Measurements from ENCODE around the gene FYTTD1. TPM values are rescaled to one million over a fixed set of nuclear protein-coding genes. Genes with fewer than 3 reads are reported as not detected.

FYTTD1 gene
- total and polyA plus RNA-seq, 10 donors, result 10.9 to 52.6 (median 30.1) TPM

DNA sequence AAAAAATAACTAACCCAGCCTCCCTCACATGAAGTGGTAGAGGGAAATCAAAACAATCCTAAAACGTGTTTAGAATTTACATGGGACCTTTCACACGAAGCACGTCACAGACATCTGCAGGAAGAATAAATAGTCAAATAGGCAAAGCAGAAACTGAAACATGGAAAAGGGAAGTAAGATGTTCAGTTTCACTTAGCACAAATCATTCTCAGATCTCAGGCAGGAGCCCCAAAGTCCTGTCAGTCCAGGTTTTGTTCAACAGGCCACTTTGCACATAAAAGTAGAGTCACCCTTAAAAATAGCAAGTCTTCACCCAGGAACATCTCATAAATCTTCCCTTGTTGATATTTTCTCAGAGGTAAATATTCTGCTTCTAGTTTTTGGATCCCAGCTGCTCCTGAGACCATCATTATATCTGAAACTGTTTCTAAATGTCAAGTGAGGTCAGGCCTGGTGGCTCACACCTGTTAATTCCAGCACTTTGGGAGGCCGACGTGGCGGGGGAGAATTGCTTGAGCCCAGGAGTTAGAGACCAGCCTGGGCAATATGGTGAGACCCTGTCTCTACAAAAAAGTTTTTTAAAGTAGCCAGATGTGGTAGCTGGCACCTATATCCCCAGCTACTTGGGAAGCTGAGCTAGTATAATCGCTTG is 14.9 kb upstream of the FYTTD1 start:
- Histone ChIP-seq H3K36me3 (peaks cover 0 to 6% (median 0%) of the 10 kb centered on the region in 6 donors), H3K4me3 (peak overlapping the region in 5 of 8 donors; percentile 3 to 97 (median 89)), H3K4me1 (peaks cover 17 to 71% (median 55%) of the 10 kb centered on the region in 6 donors), H3K9me3 (no peaks in the 10 kb centered on the region), H3K27me3 (replicated peaks in 1 of 7) (no peaks in the 10 kb centered on the region), H3K27ac (peak overlapping the region in 7 of 8 donors; percentile 88 to 96 (median 94))
- peak in 1 of 3 donors; percentile 19 for TF ChIP-seq POLR2A (IDR thresholded peaks at IDR 0.05)
- no peak for TF ChIP-seq CTCF (IDR thresholded peaks at IDR 0.05 in 8 of 11, conservative IDR thresholded peaks at IDR 0.05 in 3 of 11)
- TF ChIP-seq POLR2AphosphoS5 (IDR thresholded peaks at IDR 0.05), result peak in 1 of 3 donors; percentile 58
- DNase-seq, result no peak
- 52 to 55% (median 54%) methylated on average over 7 of the region's 7 CpGs for WGBS, 5 donors
- intact Hi-C loops (cut with DNase I; ENCODE audit: low total_unique reads), result no loop called here

DNA sequence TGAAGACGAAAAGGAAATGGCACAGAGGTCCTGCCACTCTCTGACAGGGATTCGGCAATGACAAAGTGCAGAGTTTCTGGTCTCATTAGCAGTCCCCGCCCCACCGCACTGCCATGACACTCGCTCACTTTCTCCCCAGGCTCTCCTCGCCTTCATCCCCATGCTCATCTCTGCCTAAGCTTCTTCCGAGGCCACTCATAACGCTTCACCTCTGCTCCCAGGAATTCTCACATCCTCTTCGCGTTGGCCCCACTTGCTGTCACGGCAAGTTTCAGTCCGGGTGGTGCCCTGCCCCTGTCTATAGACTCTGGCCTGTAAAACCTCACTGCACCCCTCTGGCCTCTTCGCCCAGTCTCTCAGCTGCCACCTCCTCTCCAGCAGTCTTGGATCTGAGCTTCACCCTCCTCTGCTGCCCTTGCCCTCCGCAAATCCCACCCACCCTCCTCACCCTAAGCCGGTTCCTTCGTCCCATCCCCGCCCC is 13.6 kb upstream of the FYTTD1 start:
- intact Hi-C loops (cut with DNase I; ENCODE audit: low total_unique reads), result no loop called here
- peak; percentile 84 for DNase-seq
- TF ChIP-seq CTCF (IDR thresholded peaks at IDR 0.05 in 8 of 11, conservative IDR thresholded peaks at IDR 0.05 in 3 of 11) (no peak), POLR2AphosphoS5 (IDR thresholded peaks at IDR 0.05) (no peak), POLR2A (IDR thresholded peaks at IDR 0.05) (no peak)
- Histone ChIP-seq H3K27me3 (replicated peaks in 1 of 7) (no peaks in the 10 kb centered on the region), H3K4me3 (peak overlapping the region; percentile 88 to 97 (median 91)), H3K4me1 (peaks cover 17 to 65% (median 50%) of the 10 kb centered on the region in 6 donors), H3K27ac (peak overlapping the region; percentile 83 to 96 (median 93)), H3K36me3 (peaks cover 0 to 6% (median 0%) of the 10 kb centered on the region in 6 donors), H3K9me3 (no peaks in the 10 kb centered on the region)
- WGBS, 5 donors, result 0 to 2% (median 1%) methylated on average over 17 of the region's 17 CpGs

DNA sequence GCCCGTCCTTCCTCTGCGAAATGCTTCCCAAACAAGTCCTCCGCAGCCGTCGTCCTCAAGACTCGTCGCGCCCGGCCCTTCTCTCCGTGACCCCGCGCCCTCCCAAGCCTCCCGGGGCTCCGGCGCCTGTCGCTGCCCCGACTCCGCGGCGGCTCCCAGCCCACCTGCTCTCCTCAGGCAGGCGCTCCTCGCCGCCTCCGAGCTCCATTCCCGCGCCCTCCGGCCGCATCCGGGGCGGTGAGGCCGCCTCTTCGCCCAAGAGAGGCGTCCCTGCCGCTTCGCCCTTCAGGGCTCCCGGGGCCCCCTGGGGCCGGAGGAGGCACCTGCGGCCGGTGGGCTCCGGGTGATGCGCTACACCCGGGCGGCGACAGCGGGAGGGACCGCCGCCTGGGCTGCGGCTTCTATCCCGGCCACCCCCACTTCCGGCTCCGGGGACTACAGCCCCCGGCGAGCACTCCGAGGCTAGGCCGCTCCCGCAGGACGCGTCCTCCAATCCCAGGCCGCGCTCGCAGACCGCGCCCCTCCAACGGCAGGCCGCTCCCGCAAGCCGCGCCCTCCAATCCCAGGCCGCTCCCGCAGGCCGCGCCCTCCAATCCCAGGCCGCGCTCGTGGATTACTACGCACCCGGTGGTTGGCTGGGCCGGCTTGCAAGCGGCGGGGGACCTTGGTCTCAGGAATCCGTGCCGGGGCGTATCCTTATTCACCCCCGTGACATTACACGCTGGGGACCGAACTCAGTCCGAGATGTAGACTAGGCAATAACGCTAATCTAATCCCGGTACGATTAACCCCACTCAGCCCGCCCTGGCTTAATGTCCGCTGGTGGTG is 13.0 kb upstream of the FYTTD1 start, which contains the start of gene RUBCN:
Gene RUBCN (minus strand): TSS at position 414 of the 828 bp plus-strand sequence. CDS start 185 bp downstream, at position 229.
- 0 to 1% (median 0%) methylated on average over 51 to 92 of the region's 92 CpGs for WGBS, 5 donors
- Histone ChIP-seq H3K4me1 (peaks cover 17 to 61% (median 50%) of the 10 kb centered on the region in 6 donors), H3K9me3 (no peaks in the 10 kb centered on the region), H3K36me3 (peaks cover 0 to 4% (median 0%) of the 10 kb centered on the region in 6 donors), H3K27me3 (replicated peaks in 1 of 7) (no peaks in the 10 kb centered on the region), H3K4me3 (peak within 1 kb of the TSS; percentile 88 to 97 (median 91)), H3K27ac (peak within 1 kb of the TSS; percentile 83 to 96 (median 93))
- DNase-seq, result peak; percentile 99
- TF ChIP-seq POLR2AphosphoS5 (IDR thresholded peaks at IDR 0.05) (peak; percentile 92 to 96 (median 94)), POLR2A (IDR thresholded peaks at IDR 0.05) (peak in 2 of 3 donors; percentile 54 to 55), CTCF (IDR thresholded peaks at IDR 0.05 in 8 of 11, conservative IDR thresholded peaks at IDR 0.05 in 3 of 11) (peak in 4 of 11 experiments; percentile 13 to 39 (median 27))
- intact Hi-C loops (cut with DNase I; ENCODE audit: low total_unique reads), result no loop called here
